OCI-LY1 (cell line): ENCODE results near the gene UTP15.

Experiments
- CTCF ChIP-seq: fragments of 200-600 bp; sonication (generic), shearing (Covaris generic); IDR thresholded peaks from 2 replicates; pipeline ENCODE4 v1.5.1; 2017; ENCODE audit warnings: mild to moderate bottlenecking, antibody characterized with exemption, low read length, moderate library complexity, mixed read lengths
- EZH2 ChIP-seq: fragments of 200-600 bp; sonication (generic), shearing (Covaris generic); IDR thresholded peaks from 2 replicates; pipeline ENCODE4 v1.8.0; 2017; ENCODE audit warnings: borderline replicate concordance, mixed run types, mild to moderate bottlenecking, antibody characterized with exemption, low read length, moderate library complexity, mixed read lengths

GRCh38 chr5:73605223-73606087 lies 39.9 kb downstream of the UTP15 start:
- no peak for TF ChIP-seq CTCF
- TF ChIP-seq EZH2, result no peak
